Ishikawa (cell line): ENCODE measurements around the gene SSR3.

Experiments
- CREB1 ChIP-seq: IDR thresholded peaks from 2 replicates; pipeline ENCODE4 v1.6.1; 2012; ENCODE audit warnings: low read depth
- EGR1 ChIP-seq: IDR thresholded peaks from 2 replicates; pipeline ENCODE4 v1.6.1; 2012
- EP300 ChIP-seq: IDR thresholded peaks from 2 replicates; pipeline ENCODE4 v1.6.1; 2012; ENCODE audit warnings: borderline replicate concordance
- MAX ChIP-seq: IDR thresholded peaks from 2 replicates; pipeline ENCODE4 v1.6.1; 2012
- NFIC ChIP-seq: IDR thresholded peaks from 2 replicates; pipeline ENCODE4 v1.6.1; 2012
- RAD21 ChIP-seq: IDR thresholded peaks from 2 replicates; pipeline ENCODE4 v1.6.1; 2012; ENCODE audit warnings: low read depth
- REST ChIP-seq: IDR thresholded peaks from 2 replicates; pipeline ENCODE4 v1.6.1; 2012; ENCODE audit warnings: low read depth, mild to moderate bottlenecking
- TAF1 ChIP-seq: IDR thresholded peaks from 2 replicates; pipeline ENCODE4 v1.6.1; 2012; ENCODE audit warnings: low read depth, mild to moderate bottlenecking
- TEAD4 ChIP-seq: IDR thresholded peaks from 2 replicates; pipeline ENCODE4 v1.6.1; 2012
- YY1 ChIP-seq: IDR thresholded peaks from 2 replicates; pipeline ENCODE4 v1.6.1; 2012; ENCODE audit warnings: low read depth
- ZBTB7A ChIP-seq: IDR thresholded peaks from 2 replicates; pipeline ENCODE4 v1.6.1; 2012; ENCODE audit warnings: low read depth

GRCh38 chr3:156551261-156551660 is 3.7 kb downstream of the SSR3 start:
- TF ChIP-seq EP300 (no peak), ZBTB7A (no peak), YY1 (no peak), RAD21 (no peak), MAX (no peak), NFIC (no peak), EGR1 (no peak), TAF1 (no peak), REST (no peak), CREB1 (no peak), TEAD4 (no peak)
